GM18511 (cell line): ENCODE measurements around the gene CDC14A.
"Not testable (repeated sequence)": the region's sequence is repeated elsewhere in the genome, so short reads cannot be mapped to it uniquely, and the experiment has no call there.

ENCODE experiments used
- ATAC-seq: cut with Tn5 transposase; IDR thresholded peaks from one replicate; pipeline ENCODE4 v1.9.1; 2021; ENCODE audit warnings: mild to moderate bottlenecking, moderate library complexity; ENCODE audit not compliant: unreplicated experiment

Gene CDC14A

GRCh38 chr1:100360790-100361510 lies 8.6 kb downstream of the CDC14A start:
- no peak for ATAC-seq

GRCh38 chr1:100361511-100362089 lies 9.3 kb downstream of the CDC14A start:
- no peak for ATAC-seq

GRCh38 chr1:100362821-100363466 lies 10.6 kb downstream of the CDC14A start:
- ATAC-seq, result no peak

GRCh38 chr1:100363831-100364230 lies 11.5 kb downstream of the CDC14A start:
- ATAC-seq, result no peak

GRCh38 chr1:100364697-100365096 lies 12.4 kb downstream of the CDC14A start:
- peak; percentile 51 for ATAC-seq

- no peak for ATAC-seq
Measured at GRCh38 chr1:100366209-100366525, 13.9 kb downstream of the CDC14A start.

GRCh38 chr1:100369339-100369738 lies 17.0 kb downstream of the CDC14A start:
- not testable (repeated sequence) for ATAC-seq

GRCh38 chr1:100373953-100374352 lies 21.6 kb downstream of the CDC14A start:
- ATAC-seq, result not testable (repeated sequence)

- ATAC-seq, result not testable (repeated sequence)
Measured at GRCh38 chr1:100376890-100377289, 24.6 kb downstream of the CDC14A start.

- peak; percentile 97 for ATAC-seq
Measured at GRCh38 chr1:100377590-100378361, 25.5 kb downstream of the CDC14A start.

- ATAC-seq, result no peak
Measured at GRCh38 chr1:100378956-100379355, 26.6 kb downstream of the CDC14A start.

- ATAC-seq, result no peak
Measured at GRCh38 chr1:100380635-100381034, 28.3 kb downstream of the CDC14A start.

GRCh38 chr1:100382657-100383056 lies 30.4 kb downstream of the CDC14A start:
- ATAC-seq, result no peak

- no peak for ATAC-seq
Measured at GRCh38 chr1:100383743-100384405, 31.6 kb downstream of the CDC14A start.

- peak; percentile 47 for ATAC-seq
Measured at GRCh38 chr1:100387209-100387608, 34.9 kb downstream of the CDC14A start.

- ATAC-seq, result no peak
Measured at GRCh38 chr1:100387657-100388350, 35.5 kb downstream of the CDC14A start.

- ATAC-seq, result no peak
Measured at GRCh38 chr1:100390531-100390930, 38.2 kb downstream of the CDC14A start.

- no peak for ATAC-seq
Measured at GRCh38 chr1:100391675-100392074, 39.4 kb downstream of the CDC14A start.

GRCh38 chr1:100392756-100393155 lies 40.5 kb downstream of the CDC14A start:
- ATAC-seq, result no peak

- ATAC-seq, result no peak
Measured at GRCh38 chr1:100394285-100394684, 42.0 kb downstream of the CDC14A start.
